Neural cell (in vitro differentiated cells): Measurements from ENCODE around the gene BICC1.

Experiments used
- EP300 ChIP-seq: fragments of 450-650 bp; conservative IDR thresholded peaks from 2 replicates; pipeline ENCODE4 v1.6.1; 2014; ENCODE audit warnings: antibody characterized with exemption, mild to moderate bottlenecking, moderate library complexity; ENCODE audit not compliant: poor library complexity, severe bottlenecking
- EZH2 ChIP-seq: fragments of 200-600, 300-800 bp; shearing (Covaris generic), sonication (generic); IDR thresholded peaks from 2 replicates; pipeline ENCODE4 v1.6.1; 2014; ENCODE audit warnings: antibody characterized with exemption, low read length, borderline replicate concordance, mild to moderate bottlenecking; ENCODE audit not compliant: insufficient read depth, poor library complexity, severe bottlenecking
- MXI1 ChIP-seq: fragments of 450-650 bp; conservative IDR thresholded peaks from 2 replicates; pipeline ENCODE4 v1.6.1; 2014; ENCODE audit warnings: antibody characterized with exemption, mild to moderate bottlenecking; ENCODE audit not compliant: poor library complexity, severe bottlenecking
- RAD21 ChIP-seq: fragments of 450-650 bp; conservative IDR thresholded peaks from 2 replicates; pipeline ENCODE4 v1.6.1; 2014; ENCODE audit warnings: antibody characterized with exemption, mild to moderate bottlenecking, moderate library complexity
- TAF1 ChIP-seq: IDR thresholded peaks from 2 replicates; pipeline ENCODE4 v1.6.1; 2012; ENCODE audit warnings: low read depth
- TF ChIP-seq, protein P1 (sequence below): fragments of 450-650 bp; IDR thresholded peaks from 2 replicates; pipeline ENCODE4 v1.5.1; 2014; ENCODE audit warnings: antibody characterized with exemption, mild to moderate bottlenecking, moderate library complexity; ENCODE audit not compliant: poor library complexity, severe bottlenecking

DNA sequence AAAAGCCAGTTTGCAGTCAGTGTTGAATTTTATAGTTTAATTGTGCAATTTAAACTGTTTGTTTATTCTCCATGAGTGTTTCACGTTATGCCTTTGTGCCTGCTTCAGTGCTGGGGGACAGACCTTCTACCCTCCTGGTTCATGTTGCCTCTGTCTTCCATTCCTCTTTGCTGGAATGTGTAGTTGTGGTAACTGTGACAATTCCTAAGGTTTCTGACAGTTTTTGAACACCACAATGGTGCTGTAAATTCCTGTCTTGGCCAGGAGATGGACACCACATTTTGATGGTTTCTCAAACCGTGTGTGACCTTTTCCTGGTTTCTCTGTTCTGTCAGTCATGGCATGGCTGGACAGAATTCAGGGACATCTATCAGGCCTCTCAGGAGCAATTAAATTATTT is 201.7 kb downstream of the BICC1 start:
- TF ChIP-seq, protein P1, sequence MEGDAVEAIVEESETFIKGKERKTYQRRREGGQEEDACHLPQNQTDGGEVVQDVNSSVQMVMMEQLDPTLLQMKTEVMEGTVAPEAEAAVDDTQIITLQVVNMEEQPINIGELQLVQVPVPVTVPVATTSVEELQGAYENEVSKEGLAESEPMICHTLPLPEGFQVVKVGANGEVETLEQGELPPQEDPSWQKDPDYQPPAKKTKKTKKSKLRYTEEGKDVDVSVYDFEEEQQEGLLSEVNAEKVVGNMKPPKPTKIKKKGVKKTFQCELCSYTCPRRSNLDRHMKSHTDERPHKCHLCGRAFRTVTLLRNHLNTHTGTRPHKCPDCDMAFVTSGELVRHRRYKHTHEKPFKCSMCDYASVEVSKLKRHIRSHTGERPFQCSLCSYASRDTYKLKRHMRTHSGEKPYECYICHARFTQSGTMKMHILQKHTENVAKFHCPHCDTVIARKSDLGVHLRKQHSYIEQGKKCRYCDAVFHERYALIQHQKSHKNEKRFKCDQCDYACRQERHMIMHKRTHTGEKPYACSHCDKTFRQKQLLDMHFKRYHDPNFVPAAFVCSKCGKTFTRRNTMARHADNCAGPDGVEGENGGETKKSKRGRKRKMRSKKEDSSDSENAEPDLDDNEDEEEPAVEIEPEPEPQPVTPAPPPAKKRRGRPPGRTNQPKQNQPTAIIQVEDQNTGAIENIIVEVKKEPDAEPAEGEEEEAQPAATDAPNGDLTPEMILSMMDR = no peak
- no peak for TF ChIP-seq MXI1
- no peak for TF ChIP-seq EP300
- no peak for TF ChIP-seq EZH2
- no peak for TF ChIP-seq TAF1
- TF ChIP-seq RAD21 = no peak
